ENCODE results near the gene SPATA1. TPM values are rescaled to one million over a fixed set of nuclear protein-coding genes. Genes with fewer than 3 reads are reported as not detected.

The SPATA1 gene
- total and polyA plus RNA-seq, 9 of the 15 experiments (the other 6 are each of a cell fraction or from before 2014, with no cell fraction given), result 0.79 to 2.9 (median 1.5) TPM

DNA sequence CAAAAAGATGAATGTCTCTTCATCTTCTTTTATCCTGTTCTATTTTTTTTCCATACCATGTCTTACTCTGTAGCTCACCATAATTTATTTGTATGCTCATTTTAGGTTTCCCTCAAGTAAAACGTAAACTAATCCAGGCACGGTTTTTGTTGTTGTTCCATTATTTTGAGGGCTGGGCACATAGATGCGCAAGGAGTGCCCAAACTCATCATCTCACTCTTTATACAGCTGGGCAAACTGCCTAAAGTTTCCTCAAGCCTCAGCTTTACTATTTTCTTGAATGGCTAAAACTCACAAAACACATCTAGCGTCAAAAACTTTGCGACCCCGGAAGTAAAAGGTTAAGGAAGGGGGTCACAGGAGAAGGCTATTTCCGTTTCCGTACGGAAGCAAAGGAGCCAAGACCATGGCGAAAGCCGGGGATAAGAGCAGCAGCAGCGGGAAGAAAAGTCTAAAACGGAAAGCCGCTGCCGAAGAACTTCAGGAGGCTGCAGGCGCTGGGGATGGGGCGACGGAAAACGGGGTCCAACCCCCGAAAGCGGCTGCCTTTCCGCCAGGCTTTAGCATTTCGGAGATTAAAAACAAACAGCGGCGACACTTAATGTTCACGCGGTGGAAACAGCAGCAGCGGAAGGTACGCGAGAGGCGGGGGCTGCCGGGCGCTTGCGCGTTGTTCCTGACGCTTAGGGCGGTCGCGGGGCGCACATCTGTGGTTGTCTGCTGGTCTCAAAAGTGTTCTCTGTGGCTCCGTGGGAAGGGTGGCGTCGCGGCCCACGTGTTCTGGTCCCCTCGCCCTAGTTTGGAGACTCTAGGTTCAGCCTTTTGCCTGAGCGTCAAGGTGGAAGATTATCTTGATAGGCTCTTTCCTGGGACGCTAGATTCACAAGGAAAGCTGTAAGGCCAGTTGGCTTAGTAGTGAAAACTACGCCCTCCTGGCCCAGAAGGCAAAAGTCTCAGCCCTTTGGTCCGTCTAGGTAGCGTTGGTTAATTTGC is 27.0 kb upstream of the SPATA1 start, which contains the start of gene RPF1 (continued):
- TF ChIP-seq ZNF311 (CRISPR knock-in tag; IDR thresholded peaks at IDR 0.05) (peak; percentile 66; the same call in 1 of the 2 replicates), PURB (CRISPR knock-in tag; IDR thresholded peaks at IDR 0.05; ENCODE audit: low read depth) (no peak), CHCHD3 (CRISPR knock-in tag; IDR thresholded peaks at IDR 0.05) (no peak), ARHGAP35 (IDR thresholded peaks at IDR 0.05; ENCODE audit: partially characterized antibody) (no peak), FOXK2 (conservative IDR thresholded peaks at IDR 0.05 in 1 of 2, IDR thresholded peaks at IDR 0.05 in 1 of 2; ENCODE audit: low read depth in 2 of 2) (peak in 1 of 2 experiments; percentile 72; a peak in 3 of 4 replicates), ZFPM2 (CRISPR knock-in tag; IDR thresholded peaks at IDR 0.05) (no peak), ZNF586 (CRISPR knock-in tag; conservative IDR thresholded peaks at IDR 0.05) (no peak), KLF6 (CRISPR knock-in tag; IDR thresholded peaks at IDR 0.05; ENCODE audit: borderline replicate concordance) (no peak), ARNT (IDR thresholded peaks at IDR 0.05) (peak in 1 of 2 experiments; percentile 35; a peak in 1 of 4 replicates), ZNF431 (CRISPR knock-in tag; IDR thresholded peaks at IDR 0.05) (peak; percentile 32; the same call in 1 of the 2 replicates), POLR2B (IDR thresholded peaks at IDR 0.05; ENCODE audit: low read depth, partially characterized antibody) (peak; percentile 90), DPF2 (IDR thresholded peaks at IDR 0.05) (0 out of 2 replicates have a peak, but pooled peaks have one; percentile 8), NCOR1 (IDR thresholded peaks at IDR 0.05) (no peak), ATF1 (CRISPR knock-in tag; IDR thresholded peaks at IDR 0.05) (no peak), ATF1 (tag; IDR thresholded peaks at IDR 0.05) (peak; percentile 84)
- TF ChIP-seq, protein P1, sequence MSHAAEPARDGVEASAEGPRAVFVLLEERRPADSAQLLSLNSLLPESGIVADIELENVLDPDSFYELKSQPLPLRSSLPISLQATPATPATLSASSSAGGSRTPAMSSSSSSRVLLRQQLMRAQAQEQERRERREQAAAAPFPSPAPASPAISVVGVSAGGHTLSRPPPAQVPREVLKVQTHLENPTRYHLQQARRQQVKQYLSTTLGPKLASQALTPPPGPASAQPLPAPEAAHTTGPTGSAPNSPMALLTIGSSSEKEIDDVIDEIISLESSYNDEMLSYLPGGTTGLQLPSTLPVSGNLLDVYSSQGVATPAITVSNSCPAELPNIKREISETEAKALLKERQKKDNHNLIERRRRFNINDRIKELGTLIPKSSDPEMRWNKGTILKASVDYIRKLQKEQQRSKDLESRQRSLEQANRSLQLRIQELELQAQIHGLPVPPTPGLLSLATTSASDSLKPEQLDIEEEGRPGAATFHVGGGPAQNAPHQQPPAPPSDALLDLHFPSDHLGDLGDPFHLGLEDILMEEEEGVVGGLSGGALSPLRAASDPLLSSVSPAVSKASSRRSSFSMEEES (CRISPR knock-in tag; IDR thresholded peaks at IDR 0.05), result no peak
- TF ChIP-seq, protein P2, sequence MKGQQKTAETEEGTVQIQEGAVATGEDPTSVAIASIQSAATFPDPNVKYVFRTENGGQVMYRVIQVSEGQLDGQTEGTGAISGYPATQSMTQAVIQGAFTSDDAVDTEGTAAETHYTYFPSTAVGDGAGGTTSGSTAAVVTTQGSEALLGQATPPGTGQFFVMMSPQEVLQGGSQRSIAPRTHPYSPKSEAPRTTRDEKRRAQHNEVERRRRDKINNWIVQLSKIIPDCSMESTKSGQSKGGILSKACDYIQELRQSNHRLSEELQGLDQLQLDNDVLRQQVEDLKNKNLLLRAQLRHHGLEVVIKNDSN (CRISPR knock-in tag; IDR thresholded peaks at IDR 0.05), result peak; percentile 52
- TF ChIP-seq, protein P3, sequence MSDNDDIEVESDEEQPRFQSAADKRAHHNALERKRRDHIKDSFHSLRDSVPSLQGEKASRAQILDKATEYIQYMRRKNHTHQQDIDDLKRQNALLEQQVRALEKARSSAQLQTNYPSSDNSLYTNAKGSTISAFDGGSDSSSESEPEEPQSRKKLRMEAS (CRISPR knock-in tag; IDR thresholded peaks at IDR 0.05), result peak; percentile 80
- TF ChIP-seq, protein P4, sequence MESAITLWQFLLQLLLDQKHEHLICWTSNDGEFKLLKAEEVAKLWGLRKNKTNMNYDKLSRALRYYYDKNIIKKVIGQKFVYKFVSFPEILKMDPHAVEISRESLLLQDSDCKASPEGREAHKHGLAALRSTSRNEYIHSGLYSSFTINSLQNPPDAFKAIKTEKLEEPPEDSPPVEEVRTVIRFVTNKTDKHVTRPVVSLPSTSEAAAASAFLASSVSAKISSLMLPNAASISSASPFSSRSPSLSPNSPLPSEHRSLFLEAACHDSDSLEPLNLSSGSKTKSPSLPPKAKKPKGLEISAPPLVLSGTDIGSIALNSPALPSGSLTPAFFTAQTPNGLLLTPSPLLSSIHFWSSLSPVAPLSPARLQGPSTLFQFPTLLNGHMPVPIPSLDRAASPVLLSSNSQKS (CRISPR knock-in tag; IDR thresholded peaks at IDR 0.05), result no peak
